GM06990 (cell line): ENCODE measurements around the gene RIMBP2.

ENCODE experiments used
- DNase-seq: peaks from one replicate; pipeline ENCODE4 v3.0.0-alpha.2; 2011; ENCODE audit not compliant: insufficient read length; ENCODE audit errors: extremely low read depth
- H3K27me3 ChIP-seq: replicated peaks from 2 replicates; pipeline ENCODE4 v1.6.0; 2011; ENCODE audit warnings: low read length; ENCODE audit not compliant: control insufficient read depth, insufficient read depth
- H3K36me3 ChIP-seq: 2 replicates; pipeline ENCODE4 v1.5.1; 2011; ENCODE audit warnings: low read length; ENCODE audit not compliant: control insufficient read depth, insufficient read depth
- H3K4me3 ChIP-seq: replicated peaks from 2 replicates; pipeline ENCODE4 v1.5.1; 2011; ENCODE audit warnings: low read depth, mild to moderate bottlenecking, control low read depth, low read length
- CTCF ChIP-seq: IDR thresholded peaks from 2 replicates; pipeline ENCODE4 v1.5.1; 2011; ENCODE audit warnings: low read length, control low read depth, mild to moderate bottlenecking, inconsistent platforms; ENCODE audit not compliant: insufficient read depth, poor library complexity, severe bottlenecking

RIMBP2 gene

GRCh38 chr12:130555221-130555620 lies 160.9 kb downstream of the RIMBP2 start:
- Histone ChIP-seq H3K4me3 (no peak overlapping the region), H3K27me3 (no peaks in the 10 kb centered on the region), H3K36me3 (no peaks in the 10 kb centered on the region)
- no peak for DNase-seq
- no peak for TF ChIP-seq CTCF

GRCh38 chr12:130552483-130552996 lies 163.6 kb downstream of the RIMBP2 start:
- Histone ChIP-seq H3K27me3 (no peaks in the 10 kb centered on the region), H3K4me3 (no peak overlapping the region), H3K36me3 (no peaks in the 10 kb centered on the region)
- no peak for DNase-seq
- TF ChIP-seq CTCF = no peak

- DNase-seq = no peak
- TF ChIP-seq CTCF = no peak
- H3K27me3 ChIP-seq = no peaks in the 10 kb centered on the region
- no peak overlapping the region for H3K4me3 ChIP-seq
- H3K36me3 ChIP-seq = no peaks in the 10 kb centered on the region
Observed at GRCh38 chr12:130549361-130549760, 166.7 kb downstream of the RIMBP2 start.

- H3K4me3 ChIP-seq = no peak overlapping the region
- no peak for TF ChIP-seq CTCF
- no peak for DNase-seq
- no peaks in the 10 kb centered on the region for H3K36me3 ChIP-seq
- H3K27me3 ChIP-seq = no peaks in the 10 kb centered on the region
Observed at GRCh38 chr12:130547480-130548155, 168.5 kb downstream of the RIMBP2 start.

- TF ChIP-seq CTCF = no peak
- no peak for DNase-seq
- no peaks in the 10 kb centered on the region for H3K27me3 ChIP-seq
- H3K4me3 ChIP-seq = no peak overlapping the region
- H3K36me3 ChIP-seq = no peaks in the 10 kb centered on the region
Observed at GRCh38 chr12:130546494-130546893, 169.6 kb downstream of the RIMBP2 start.

- H3K27me3 ChIP-seq = no peaks in the 10 kb centered on the region
- no peak overlapping the region for H3K4me3 ChIP-seq
- DNase-seq = no peak
- TF ChIP-seq CTCF = no peak
- H3K36me3 ChIP-seq = no peaks in the 10 kb centered on the region
Observed at GRCh38 chr12:130545475-130545874, 170.6 kb downstream of the RIMBP2 start.
